Fibroblast of skin of right biceps (primary cell): ENCODE results near the gene MAPKBP1.
A peak's percentile ranks its signal among the peaks of the same experiment; 100 is the strongest.

Experiments
- DNase-seq: peaks from one replicate; pipeline ENCODE4 v3.0.0-alpha.2; 2013

The MAPKBP1 gene

GRCh38 chr15:41852736-41853590, 78.7 kb downstream of the MAPKBP1 start:
- no peak for DNase-seq

GRCh38 chr15:41853831-41854230, 79.5 kb downstream of the MAPKBP1 start:
- DNase-seq: no peak

GRCh38 chr15:41854443-41854842, 80.2 kb downstream of the MAPKBP1 start:
- no peak for DNase-seq

GRCh38 chr15:41855261-41855961, 81.1 kb downstream of the MAPKBP1 start:
- no peak for DNase-seq

GRCh38 chr15:41856262-41856661, 82.0 kb downstream of the MAPKBP1 start:
- DNase-seq: no peak

- no peak for DNase-seq
Measured at GRCh38 chr15:41856716-41857115, 82.4 kb downstream of the MAPKBP1 start.

- no peak for DNase-seq
Measured at GRCh38 chr15:41857316-41857715, 83.0 kb downstream of the MAPKBP1 start.

- DNase-seq: no peak
Measured at GRCh38 chr15:41858756-41859155, 84.5 kb downstream of the MAPKBP1 start.

- DNase-seq: no peak
Measured at GRCh38 chr15:41860049-41860828, 86.0 kb downstream of the MAPKBP1 start.

- DNase-seq: no peak
Measured at GRCh38 chr15:41861736-41862356, 87.6 kb downstream of the MAPKBP1 start.

GRCh38 chr15:41862515-41863116, 88.3 kb downstream of the MAPKBP1 start:
- DNase-seq: no peak

- DNase-seq: no peak
Measured at GRCh38 chr15:41865490-41866055, 91.3 kb downstream of the MAPKBP1 start.

- no peak for DNase-seq
Measured at GRCh38 chr15:41866263-41866703, 92.0 kb downstream of the MAPKBP1 start.

GRCh38 chr15:41866872-41867579, 92.7 kb downstream of the MAPKBP1 start:
- no peak for DNase-seq

GRCh38 chr15:41868321-41868720, 94.0 kb downstream of the MAPKBP1 start:
- no peak for DNase-seq

GRCh38 chr15:41869770-41870688, 95.7 kb downstream of the MAPKBP1 start:
- no peak for DNase-seq

- peak; percentile 65 for DNase-seq
Measured at GRCh38 chr15:41870689-41871081, 96.4 kb downstream of the MAPKBP1 start.

GRCh38 chr15:41871175-41871905, 97.1 kb downstream of the MAPKBP1 start:
- no peak for DNase-seq

GRCh38 chr15:41872166-41872747, 98.0 kb downstream of the MAPKBP1 start:
- no peak for DNase-seq
